DMS 273 (cell line): ENCODE data around the gene PI16.

ENCODE experiments used
- DNase-seq: peaks from one replicate; lab custom pipeline; 2025; ENCODE audit not compliant: unreplicated experiment; lab: John Stamatoyannopoulos, UW

PI16 gene

GRCh38 chr6:36954262-36954931, at the start of gene PI16:
TSS of gene PI16 (plus strand) at chr6:36954738. CDS start at chr6:36954761, 23 bp downstream.
- no peak for DNase-seq

GRCh38 chr6:36904851-36905393, 49.6 kb upstream of the PI16 start:
- DNase-seq, result no peak

GRCh38 chr6:36906539-36907325, 47.8 kb upstream of the PI16 start:
- peak; percentile 74 for DNase-seq

GRCh38 chr6:36907781-36908180, 46.8 kb upstream of the PI16 start:
- DNase-seq, result peak; percentile 80

GRCh38 chr6:36908747-36909146, 45.8 kb upstream of the PI16 start:
- DNase-seq, result no peak

GRCh38 chr6:36912030-36912454, 42.5 kb upstream of the PI16 start:
- no peak for DNase-seq

GRCh38 chr6:36912586-36912985, 42.0 kb upstream of the PI16 start:
- DNase-seq, result no peak

- no peak for DNase-seq
These were observed 41.5 kb upstream of the PI16 start for GRCh38 chr6:36913082-36913481.

- DNase-seq, result peak; percentile 15
These were observed 40.2 kb upstream of the PI16 start for GRCh38 chr6:36914227-36914794.

- DNase-seq, result no peak
These were observed 38.9 kb upstream of the PI16 start for GRCh38 chr6:36915599-36915998.

- DNase-seq, result no peak
These were observed 38.4 kb upstream of the PI16 start for GRCh38 chr6:36916126-36916525.

- DNase-seq, result no peak
These were observed 36.9 kb upstream of the PI16 start for GRCh38 chr6:36917541-36918193.

- no peak for DNase-seq
These were observed 34.5 kb upstream of the PI16 start for GRCh38 chr6:36920049-36920448.

- no peak for DNase-seq
These were observed 34.0 kb upstream of the PI16 start for GRCh38 chr6:36920546-36920945.

- DNase-seq, result no peak
These were observed 30.4 kb upstream of the PI16 start for GRCh38 chr6:36924131-36924530.

GRCh38 chr6:36924778-36925374, 29.7 kb upstream of the PI16 start:
- DNase-seq, result no peak

- DNase-seq, result no peak
These were observed 28.7 kb upstream of the PI16 start for GRCh38 chr6:36925809-36926208.

- no peak for DNase-seq
These were observed 27.6 kb upstream of the PI16 start for GRCh38 chr6:36926708-36927513.

- DNase-seq, result peak; percentile 46
These were observed 26.6 kb upstream of the PI16 start for GRCh38 chr6:36927691-36928546.
